SU-DHL-6 (cell line): ENCODE data around the gene TMPRSS9.

ENCODE experiments used
- H2AFZ ChIP-seq: fragments of 200-600 bp; sonication (generic); 2 replicates; pipeline ENCODE4 v1.6.1; 2014; ENCODE audit warnings: low read depth, mild to moderate bottlenecking, moderate library complexity, mixed read lengths, antibody characterized with exemption, low read length; ENCODE audit not compliant: severe bottlenecking
- H3F3A ChIP-seq: fragments of 200-600 bp; shearing (Covaris generic); 2 replicates; pipeline ENCODE4 v1.6.0; 2016; ENCODE audit warnings: antibody characterized with exemption, mild to moderate bottlenecking; ENCODE audit not compliant: insufficient read depth
- H3K27ac ChIP-seq: fragments of 200-600 bp; sonication (generic); 2 replicates; pipeline ENCODE4 v1.5.1; 2016; ENCODE audit warnings: low read depth, mild to moderate bottlenecking, low read length, moderate library complexity, mixed read lengths
- H3K27me3 ChIP-seq: fragments of 200-600 bp; sonication (generic), shearing (Covaris generic); 2 replicates; pipeline ENCODE4 v1.6.0; 2014; ENCODE audit warnings: mild to moderate bottlenecking, low read length
- H3K36me3 ChIP-seq: fragments of 200-600 bp; sonication (generic); 2 replicates; pipeline ENCODE4 v1.6.1; 2014; ENCODE audit warnings: mild to moderate bottlenecking, low read length, mixed read lengths
- H3K4me2 ChIP-seq: fragments of 300-600, 200-600 bp; shearing (Covaris generic), sonication (generic); 2 replicates; pipeline ENCODE4 v1.6.0; 2014; ENCODE audit warnings: low read length, low read depth, mild to moderate bottlenecking; ENCODE audit not compliant: poor library complexity, severe bottlenecking
- H3K4me3 ChIP-seq: fragments of 200-600 bp; sonication (generic); 2 replicates; pipeline ENCODE4 v1.5.1; 2014; ENCODE audit warnings: antibody characterized with exemption, low read length, mild to moderate bottlenecking, mixed read lengths; ENCODE audit not compliant: insufficient read depth, poor library complexity, severe bottlenecking
- H3K79me2 ChIP-seq: fragments of 200-600 bp; sonication (generic); 2 replicates; pipeline ENCODE4 v1.6.1; 2014; ENCODE audit warnings: mild to moderate bottlenecking, low read length, moderate library complexity; ENCODE audit not compliant: insufficient read depth
- H3K9ac ChIP-seq: fragments of 200-600 bp; sonication (generic); 2 replicates; pipeline ENCODE4 v1.7.0; 2014; ENCODE audit warnings: mild to moderate bottlenecking, low read length
- H3K9me2 ChIP-seq: fragments of 200-600 bp; sonication (generic); replicated peaks from 2 replicates; pipeline ENCODE4 v1.6.1; 2014; ENCODE audit warnings: low read length; ENCODE audit not compliant: insufficient read depth
- H3K9me3 ChIP-seq: fragments of 200-600 bp; sonication (generic); 2 replicates; pipeline ENCODE4 v1.6.1; 2014; ENCODE audit warnings: low read length, mixed read lengths; ENCODE audit not compliant: insufficient read depth
- H4K20me1 ChIP-seq: fragments of 200-600 bp; sonication (generic); 2 replicates; pipeline ENCODE4 v1.6.1; 2014; ENCODE audit warnings: low read depth, mild to moderate bottlenecking, antibody characterized with exemption, low read length, moderate library complexity, mixed read lengths
- CTCF ChIP-seq: fragments of 200-600 bp; sonication (generic); IDR thresholded peaks from one replicate; pipeline ENCODE4 v1.5.1; 2017; ENCODE audit warnings: antibody characterized with exemption, mild to moderate bottlenecking, low read length, moderate library complexity; ENCODE audit not compliant: insufficient read depth, poor library complexity, severe bottlenecking
- EZH2phosphoT487 ChIP-seq: fragments of 200-600 bp; sonication (generic), shearing (Covaris generic); conservative IDR thresholded peaks from 2 replicates; pipeline ENCODE4 v1.6.1; 2018; ENCODE audit warnings: mild to moderate bottlenecking, antibody characterized with exemption, low read length, moderate library complexity, mixed read lengths

TMPRSS9 gene

GRCh38 chr19:2353159-2353886 is 6.7 kb upstream of the TMPRSS9 start:
- no peaks in the 10 kb centered on the region for H3K27me3 ChIP-seq
- TF ChIP-seq EZH2phosphoT487 (no peak), CTCF (no peak)
- H3K27ac ChIP-seq = no peak overlapping the region
- H3K4me3 ChIP-seq = no peak overlapping the region
- H3K36me3 ChIP-seq = no peaks in the 10 kb centered on the region
- no peaks in the 10 kb centered on the region for H4K20me1 ChIP-seq
- no peaks in the 10 kb centered on the region for H3F3A ChIP-seq
- no peak overlapping the region for H3K9ac ChIP-seq
- no peaks in the 10 kb centered on the region for H3K79me2 ChIP-seq
- H3K9me2 ChIP-seq = no peaks in the 10 kb centered on the region
- no peaks in the 10 kb centered on the region for H3K9me3 ChIP-seq
- no peak overlapping the region for H3K4me2 ChIP-seq
- no peak overlapping the region for H2AFZ ChIP-seq

- no peak overlapping the region for H3K4me3 ChIP-seq
- H3F3A ChIP-seq = no peaks in the 10 kb centered on the region
- no peak overlapping the region for H2AFZ ChIP-seq
- no peak overlapping the region for H3K4me2 ChIP-seq
- no peak overlapping the region for H3K9ac ChIP-seq
- H3K79me2 ChIP-seq = no peaks in the 10 kb centered on the region
- no peaks in the 10 kb centered on the region for H3K9me2 ChIP-seq
- H4K20me1 ChIP-seq = no peaks in the 10 kb centered on the region
- no peaks in the 10 kb centered on the region for H3K36me3 ChIP-seq
- H3K27me3 ChIP-seq = no peaks in the 10 kb centered on the region
- no peaks in the 10 kb centered on the region for H3K9me3 ChIP-seq
- H3K27ac ChIP-seq = no peak overlapping the region
- TF ChIP-seq EZH2phosphoT487 (no peak), CTCF (no peak)
These were observed 6.0 kb upstream of the TMPRSS9 start for GRCh38 chr19:2353887-2354592.

- H3K9me3 ChIP-seq = no peaks in the 10 kb centered on the region
- no peaks in the 10 kb centered on the region for H3F3A ChIP-seq
- TF ChIP-seq EZH2phosphoT487 (no peak), CTCF (no peak)
- no peak overlapping the region for H3K27ac ChIP-seq
- no peak overlapping the region for H3K4me3 ChIP-seq
- no peaks in the 10 kb centered on the region for H3K79me2 ChIP-seq
- no peaks in the 10 kb centered on the region for H3K27me3 ChIP-seq
- H4K20me1 ChIP-seq = no peaks in the 10 kb centered on the region
- no peaks in the 10 kb centered on the region for H3K36me3 ChIP-seq
- H3K4me2 ChIP-seq = no peak overlapping the region
- no peak overlapping the region for H3K9ac ChIP-seq
- H2AFZ ChIP-seq = no peak overlapping the region
- H3K9me2 ChIP-seq = no peaks in the 10 kb centered on the region
These were observed 5.4 kb upstream of the TMPRSS9 start for GRCh38 chr19:2354670-2355069.
